ENCODE results near the gene STXBP3. TPM values are rescaled to one million over a fixed set of nuclear protein-coding genes. Genes with fewer than 3 reads are reported as not detected.

The STXBP3 gene
- total and polyA plus RNA-seq, 2 experiments from 2014 or later, result 25.0 to 77.5 TPM

- H3K9me3 ChIP-seq (ENCODE audit: low read depth), result no peaks in the 10 kb centered on the region
- TF ChIP-seq, protein P1, sequence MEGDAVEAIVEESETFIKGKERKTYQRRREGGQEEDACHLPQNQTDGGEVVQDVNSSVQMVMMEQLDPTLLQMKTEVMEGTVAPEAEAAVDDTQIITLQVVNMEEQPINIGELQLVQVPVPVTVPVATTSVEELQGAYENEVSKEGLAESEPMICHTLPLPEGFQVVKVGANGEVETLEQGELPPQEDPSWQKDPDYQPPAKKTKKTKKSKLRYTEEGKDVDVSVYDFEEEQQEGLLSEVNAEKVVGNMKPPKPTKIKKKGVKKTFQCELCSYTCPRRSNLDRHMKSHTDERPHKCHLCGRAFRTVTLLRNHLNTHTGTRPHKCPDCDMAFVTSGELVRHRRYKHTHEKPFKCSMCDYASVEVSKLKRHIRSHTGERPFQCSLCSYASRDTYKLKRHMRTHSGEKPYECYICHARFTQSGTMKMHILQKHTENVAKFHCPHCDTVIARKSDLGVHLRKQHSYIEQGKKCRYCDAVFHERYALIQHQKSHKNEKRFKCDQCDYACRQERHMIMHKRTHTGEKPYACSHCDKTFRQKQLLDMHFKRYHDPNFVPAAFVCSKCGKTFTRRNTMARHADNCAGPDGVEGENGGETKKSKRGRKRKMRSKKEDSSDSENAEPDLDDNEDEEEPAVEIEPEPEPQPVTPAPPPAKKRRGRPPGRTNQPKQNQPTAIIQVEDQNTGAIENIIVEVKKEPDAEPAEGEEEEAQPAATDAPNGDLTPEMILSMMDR (IDR thresholded peaks at IDR 0.05; ENCODE audit: poor library complexity), result no peak
- no peak for TF ChIP-seq EZH2 (IDR thresholded peaks at IDR 0.05; ENCODE audit: borderline replicate concordance)
- TF ChIP-seq EZH2phosphoT487 (IDR thresholded peaks at IDR 0.05; ENCODE audit: low read depth, severe bottlenecking, unreplicated experiment), result no peak
- no peaks in the 10 kb centered on the region for H3K36me3 ChIP-seq (replicated peaks; ENCODE audit: insufficient read depth, low read depth)
- H3K27ac ChIP-seq, result no peak overlapping the region
- WGBS (ENCODE audit: low lambda C conversion rate, missing lambda C conversion rate), result 92% methylated on average over 9 of the region's 9 CpGs
- no peak overlapping the region for H3K4me3 ChIP-seq
- no peak overlapping the region for H3K4me2 ChIP-seq
- no peaks in the 10 kb centered on the region for H3K27me3 ChIP-seq
- H4K20me1 ChIP-seq (ENCODE audit: insufficient read depth, poor library complexity, severe bottlenecking), result no peaks in the 10 kb centered on the region
- H3K4me1 ChIP-seq (ENCODE audit: insufficient read depth), result no peaks in the 10 kb centered on the region
- H3K79me2 ChIP-seq, result no peaks in the 10 kb centered on the region
- no peak overlapping the region for H2AFZ ChIP-seq
- H3K9me2 ChIP-seq (replicated peaks; ENCODE audit: insufficient read depth), result no peaks in the 10 kb centered on the region
- DNase-seq (ENCODE audit: low spot score), result no peak
Observed at GRCh38 chr1:108717774-108718316, 28.6 kb upstream of the STXBP3 start.

DNA sequence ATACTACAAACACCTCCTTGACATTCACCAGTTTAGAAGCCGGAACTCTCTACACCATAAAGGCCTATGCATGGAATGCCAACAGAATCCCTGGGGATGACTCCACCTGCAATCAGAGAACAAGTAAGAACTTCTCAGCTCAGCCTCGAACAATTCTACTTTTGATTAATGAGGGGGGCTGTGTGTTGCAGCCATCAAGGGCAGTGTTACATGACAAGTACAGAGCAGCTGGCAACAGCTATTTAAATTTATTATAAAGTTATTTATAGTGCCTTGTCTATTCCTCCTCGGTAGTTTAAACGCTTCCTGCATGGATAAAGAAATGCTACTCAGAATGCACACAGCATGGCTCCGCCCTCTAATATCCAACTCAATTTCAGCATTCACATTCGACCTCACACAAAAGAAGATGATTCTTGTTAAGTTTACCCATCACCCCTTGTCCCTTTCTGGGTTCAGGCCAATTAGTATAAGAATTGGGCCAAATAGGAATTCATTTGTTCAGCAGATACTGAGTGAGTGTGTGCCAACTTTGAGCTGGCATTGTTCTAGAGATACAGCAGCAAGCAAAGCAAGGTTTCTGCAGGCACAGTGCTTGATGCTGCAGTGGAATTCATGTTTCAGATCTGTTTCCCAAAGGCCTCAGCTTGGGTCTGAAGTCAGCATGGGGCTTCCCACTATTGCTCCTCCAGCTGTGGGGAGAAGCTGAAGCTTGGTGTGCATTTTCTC lies 27.4 kb upstream of the STXBP3 start:
- Histone ChIP-seq H2AFZ (no peak overlapping the region), H4K20me1 (ENCODE audit: insufficient read depth, poor library complexity, severe bottlenecking) (no peaks in the 10 kb centered on the region), H3K27me3 (no peaks in the 10 kb centered on the region), H3K4me1 (ENCODE audit: insufficient read depth) (no peaks in the 10 kb centered on the region), H3K36me3 (replicated peaks; ENCODE audit: insufficient read depth, low read depth) (no peaks in the 10 kb centered on the region), H3K9me2 (replicated peaks; ENCODE audit: insufficient read depth) (no peaks in the 10 kb centered on the region), H3K27ac (no peak overlapping the region), H3K4me3 (no peak overlapping the region), H3K4me2 (no peak overlapping the region), H3K9me3 (ENCODE audit: low read depth) (no peaks in the 10 kb centered on the region), H3K79me2 (no peaks in the 10 kb centered on the region)
- TF ChIP-seq EZH2 (IDR thresholded peaks at IDR 0.05; ENCODE audit: borderline replicate concordance), result no peak
- DNase-seq (ENCODE audit: low spot score), result no peak
- WGBS (ENCODE audit: low lambda C conversion rate, missing lambda C conversion rate), result 79% methylated on average over 6 of the region's 6 CpGs

DNA sequence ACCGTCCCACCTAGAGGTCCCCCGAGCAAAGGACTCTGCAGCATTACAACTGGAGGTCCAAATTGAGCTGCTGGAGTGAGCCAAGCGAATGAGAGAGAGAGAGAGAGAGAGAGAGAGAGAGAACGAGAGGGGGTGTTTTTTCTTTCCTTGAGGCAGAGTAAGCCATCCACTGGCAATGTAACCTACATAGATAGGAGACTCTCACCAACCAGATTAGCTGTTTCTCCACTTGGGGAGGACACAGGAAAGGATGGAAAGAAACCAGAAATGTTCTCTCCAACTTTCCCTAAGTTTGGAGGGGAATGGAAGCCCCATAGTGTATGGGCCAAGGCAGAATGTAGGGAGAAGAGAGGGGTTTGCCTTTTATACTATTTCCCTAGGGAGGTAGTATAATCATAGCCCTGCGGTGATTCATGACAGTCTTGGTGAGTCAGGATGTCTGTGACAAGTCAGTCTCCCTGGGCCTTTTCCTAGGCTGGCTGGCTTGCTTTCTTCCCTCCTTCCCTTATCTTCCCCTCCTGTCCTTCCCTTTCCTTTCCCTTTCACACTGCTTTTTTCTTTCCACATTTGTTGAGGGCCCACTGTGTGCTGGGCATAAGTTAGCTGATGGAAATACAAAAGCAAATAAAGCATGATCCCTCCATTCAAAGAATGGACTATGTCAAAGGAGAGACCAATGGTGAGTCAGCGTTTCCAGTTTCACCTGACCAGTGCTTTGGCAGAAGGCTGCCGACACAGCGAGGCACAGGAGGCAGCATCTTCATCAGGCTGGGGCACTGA lies 26.6 kb upstream of the STXBP3 start:
- H3K27me3 ChIP-seq, result no peaks in the 10 kb centered on the region
- TF ChIP-seq, protein P1 (IDR thresholded peaks at IDR 0.05; ENCODE audit: poor library complexity), result no peak
- TF ChIP-seq EZH2 (IDR thresholded peaks at IDR 0.05; ENCODE audit: borderline replicate concordance) (no peak), EZH2phosphoT487 (IDR thresholded peaks at IDR 0.05; ENCODE audit: low read depth, severe bottlenecking, unreplicated experiment) (no peak)
- no peak overlapping the region for H3K4me2 ChIP-seq
- H3K4me1 ChIP-seq (ENCODE audit: insufficient read depth), result no peaks in the 10 kb centered on the region
- no peaks in the 10 kb centered on the region for H4K20me1 ChIP-seq (ENCODE audit: insufficient read depth, poor library complexity, severe bottlenecking)
- peak; percentile 44 for DNase-seq (ENCODE audit: low spot score)
- WGBS (ENCODE audit: low lambda C conversion rate, missing lambda C conversion rate), result 84% methylated on average over 8 of the region's 8 CpGs
- peak overlapping the region; percentile 37 for H3K27ac ChIP-seq
- no peaks in the 10 kb centered on the region for H3K79me2 ChIP-seq
- H3K9me3 ChIP-seq (ENCODE audit: low read depth), result no peaks in the 10 kb centered on the region
- H3K9me2 ChIP-seq (replicated peaks; ENCODE audit: insufficient read depth), result no peaks in the 10 kb centered on the region
- no peak overlapping the region for H2AFZ ChIP-seq
- no peak overlapping the region for H3K4me3 ChIP-seq
- H3K36me3 ChIP-seq (replicated peaks; ENCODE audit: insufficient read depth, low read depth), result no peaks in the 10 kb centered on the region

- no peak for DNase-seq (ENCODE audit: low spot score)
- Histone ChIP-seq H3K36me3 (replicated peaks; ENCODE audit: insufficient read depth, low read depth) (no peaks in the 10 kb centered on the region), H2AFZ (no peak overlapping the region), H3K4me2 (no peak overlapping the region), H3K27me3 (no peaks in the 10 kb centered on the region), H3K9me3 (ENCODE audit: low read depth) (no peaks in the 10 kb centered on the region), H3K27ac (no peak overlapping the region), H3K79me2 (no peaks in the 10 kb centered on the region), H3K4me1 (ENCODE audit: insufficient read depth) (peaks cover 4% of the 10 kb centered on the region), H3K4me3 (no peak overlapping the region), H3K9me2 (replicated peaks; ENCODE audit: insufficient read depth) (no peaks in the 10 kb centered on the region), H4K20me1 (ENCODE audit: insufficient read depth, poor library complexity, severe bottlenecking) (no peaks in the 10 kb centered on the region)
- TF ChIP-seq EZH2 (IDR thresholded peaks at IDR 0.05; ENCODE audit: borderline replicate concordance) (no peak), EZH2phosphoT487 (IDR thresholded peaks at IDR 0.05; ENCODE audit: low read depth, severe bottlenecking, unreplicated experiment) (no peak)
- TF ChIP-seq, protein P1 (IDR thresholded peaks at IDR 0.05; ENCODE audit: poor library complexity), result no peak
- 72% methylated on average over 6 of the region's 6 CpGs for WGBS (ENCODE audit: low lambda C conversion rate, missing lambda C conversion rate)
Observed at GRCh38 chr1:108722292-108722691, 24.2 kb upstream of the STXBP3 start.

Data from hepatocyte (in vitro differentiated cells).